Gastroesophageal sphincter (tissue), 4 donors: ENCODE measurements around the gene CCDC92. TPM values are rescaled to one million over a fixed set of nuclear protein-coding genes. Genes with fewer than 3 reads are reported as not detected.

Source experiments
- ATAC-seq: fragments of 150-250 bp; one replicate; pipeline ENCODE4 v1.9.1; 2016; ENCODE audit warnings: mild to moderate bottlenecking, moderate library complexity
- H3K27ac ChIP-seq, 4 donors: fragments of 200-600 bp; sonication (generic) in 3 of 4; 1 replicate in 3 of 4; 2 replicates in 1 of 4; pipeline ENCODE4 v1.5.1; 2016 to 2019
- H3K27me3 ChIP-seq: fragments of 200-600 bp; sonication (generic); one replicate; pipeline ENCODE4 v1.5.1; 2019
- H3K36me3 ChIP-seq, 2 donors: fragments of 200-600 bp; sonication (generic); one replicate each; pipeline ENCODE4 v1.5.1; 2019; ENCODE audit warnings: control low read depth in 1 of 2
- H3K4me1 ChIP-seq, 3 donors: fragments of 200-600 bp; sonication (generic); 1 replicate in 2 of 3; 2 replicates in 1 of 3; pipeline ENCODE4 v1.5.1; 2016 to 2019; ENCODE audit warnings: control low read depth in 2 of 3
- H3K4me3 ChIP-seq, 2 donors: fragments of 200-600 bp; sonication (generic); one replicate each; pipeline ENCODE4 v1.5.1; 2019; ENCODE audit warnings: mild to moderate bottlenecking in 1 of 2, moderate library complexity in 1 of 2
- H3K9me3 ChIP-seq, 3 donors: fragments of 200-600 bp; sonication (generic); one replicate each; pipeline ENCODE4 v1.5.1; 2017 to 2019; ENCODE audit warnings: control low read depth in 2 of 3
- EP300 ChIP-seq: sonication (generic); formaldehyde crosslinking; IDR thresholded peaks from one replicate; pipeline ENCODE4 v1.6.1; 2017; ENCODE audit warnings: antibody characterized with exemption, mild to moderate bottlenecking
- POLR2A ChIP-seq, 2 donors: fragments of 450-650 bp; IDR thresholded peaks; one replicate each; pipeline ENCODE4 v1.6.1; 2017; ENCODE audit warnings: antibody characterized with exemption in 2 of 2, mild to moderate bottlenecking in 2 of 2, moderate library complexity in 1 of 2
- POLR2AphosphoS5 ChIP-seq: sonication (generic); formaldehyde crosslinking; IDR thresholded peaks from one replicate; pipeline ENCODE4 v1.6.1; 2017; ENCODE audit warnings: antibody characterized with exemption
- WGBS, 2 donors: methylation state at CpG; one replicate each; pipeline ENCODE4 v1.1.5; 2018; ENCODE audit warnings: low coverage in 1 of 2; 5-methylcytosine and 5-hydroxymethylcytosine counted together
- total RNA-seq, 4 donors: library from RNA; depleted of rRNA; stranded (reverse); fragments of >200 nt; gene quantifications; one replicate each; pipeline ENCODE4 v1.1.0, GENCODE V29; 2016
- TF ChIP-seq, protein P1 (sequence below), 4 experiments: fragments of 200-600 bp in 2 of 4; fragments of 450-650 bp in 2 of 4; sonication (generic) in 1 of 4; IDR thresholded peaks; one replicate each; pipeline ENCODE4 v1.5.1; 2017 to 2019; ENCODE audit warnings: antibody characterized with exemption in 4 of 4, mild to moderate bottlenecking in 2 of 4, moderate library complexity in 2 of 4

The CCDC92 gene
- total RNA-seq, 4 donors from 2014 or later = 26.2 to 74.3 (median 34.2) TPM

DNA sequence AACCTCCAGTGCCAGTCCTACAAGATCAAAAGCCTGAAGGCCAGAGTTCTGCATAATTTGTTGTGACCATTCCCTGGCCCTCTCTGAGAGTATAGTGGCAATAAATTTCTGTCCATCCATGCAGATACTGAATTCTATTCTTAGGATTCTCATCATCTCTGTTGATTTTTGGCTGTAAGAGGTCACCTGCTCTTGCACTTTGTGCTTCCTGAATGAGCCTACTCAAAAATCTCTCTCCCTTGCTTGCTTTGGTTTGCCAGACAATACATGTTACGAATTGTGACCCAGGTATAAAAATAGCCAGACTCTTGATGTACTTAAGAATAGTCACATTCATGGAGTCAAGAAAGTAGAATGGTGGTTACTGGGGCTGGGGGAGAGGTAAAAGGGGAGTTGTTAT, 17.1 kb upstream of the CCDC92 start:
- Histone ChIP-seq H3K36me3 (peaks cover 0 to 59% of the 10 kb centered on the region in 2 donors), H3K4me3 (no peak overlapping the region), H3K27me3 (no peaks in the 10 kb centered on the region), H3K9me3 (no peaks in the 10 kb centered on the region), H3K27ac (no peak overlapping the region), H3K4me1 (peaks cover 0 to 14% (median 3%) of the 10 kb centered on the region in 3 donors)
- TF ChIP-seq POLR2A (IDR thresholded peaks at IDR 0.05) = no peak
- TF ChIP-seq, protein P1, sequence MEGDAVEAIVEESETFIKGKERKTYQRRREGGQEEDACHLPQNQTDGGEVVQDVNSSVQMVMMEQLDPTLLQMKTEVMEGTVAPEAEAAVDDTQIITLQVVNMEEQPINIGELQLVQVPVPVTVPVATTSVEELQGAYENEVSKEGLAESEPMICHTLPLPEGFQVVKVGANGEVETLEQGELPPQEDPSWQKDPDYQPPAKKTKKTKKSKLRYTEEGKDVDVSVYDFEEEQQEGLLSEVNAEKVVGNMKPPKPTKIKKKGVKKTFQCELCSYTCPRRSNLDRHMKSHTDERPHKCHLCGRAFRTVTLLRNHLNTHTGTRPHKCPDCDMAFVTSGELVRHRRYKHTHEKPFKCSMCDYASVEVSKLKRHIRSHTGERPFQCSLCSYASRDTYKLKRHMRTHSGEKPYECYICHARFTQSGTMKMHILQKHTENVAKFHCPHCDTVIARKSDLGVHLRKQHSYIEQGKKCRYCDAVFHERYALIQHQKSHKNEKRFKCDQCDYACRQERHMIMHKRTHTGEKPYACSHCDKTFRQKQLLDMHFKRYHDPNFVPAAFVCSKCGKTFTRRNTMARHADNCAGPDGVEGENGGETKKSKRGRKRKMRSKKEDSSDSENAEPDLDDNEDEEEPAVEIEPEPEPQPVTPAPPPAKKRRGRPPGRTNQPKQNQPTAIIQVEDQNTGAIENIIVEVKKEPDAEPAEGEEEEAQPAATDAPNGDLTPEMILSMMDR (IDR thresholded peaks at IDR 0.05) = no peak
- no peak for TF ChIP-seq EP300
- no peak for TF ChIP-seq POLR2AphosphoS5
- 83 to 86% methylated on average over 1 of the region's 1 CpG for WGBS, 2 donors
- ATAC-seq = no peak

DNA sequence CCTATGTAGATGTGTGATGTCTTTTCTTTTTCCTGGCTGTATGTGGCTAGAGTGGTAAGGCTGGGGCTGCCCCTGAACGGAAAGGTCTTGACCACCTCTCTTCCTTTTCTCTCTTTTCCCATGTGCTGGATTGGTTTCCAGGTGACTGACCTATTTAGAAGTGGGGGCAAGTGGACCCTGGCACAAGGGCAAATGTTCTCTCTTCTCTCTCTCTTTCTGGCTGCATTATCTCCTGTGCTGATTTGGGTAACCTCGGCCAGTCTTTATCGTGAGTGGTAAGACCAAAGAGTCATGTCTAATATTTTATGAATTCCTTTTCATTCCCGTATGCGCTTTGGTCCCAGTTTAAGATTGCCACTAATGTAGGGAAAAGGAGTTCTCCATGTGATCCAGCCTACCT, 16.5 kb upstream of the CCDC92 start:
- TF ChIP-seq, protein P1 (IDR thresholded peaks at IDR 0.05) = no peak
- TF ChIP-seq POLR2AphosphoS5 = no peak
- Histone ChIP-seq H3K27ac (no peak overlapping the region), H3K4me1 (peaks cover 0 to 20% (median 3%) of the 10 kb centered on the region in 3 donors), H3K27me3 (no peaks in the 10 kb centered on the region), H3K4me3 (no peak overlapping the region), H3K36me3 (peaks cover 0 to 59% of the 10 kb centered on the region in 2 donors), H3K9me3 (no peaks in the 10 kb centered on the region)
- 92 to 94% methylated on average over 4 to 5 of the region's 5 CpGs for WGBS, 2 donors
- ATAC-seq = no peak

DNA sequence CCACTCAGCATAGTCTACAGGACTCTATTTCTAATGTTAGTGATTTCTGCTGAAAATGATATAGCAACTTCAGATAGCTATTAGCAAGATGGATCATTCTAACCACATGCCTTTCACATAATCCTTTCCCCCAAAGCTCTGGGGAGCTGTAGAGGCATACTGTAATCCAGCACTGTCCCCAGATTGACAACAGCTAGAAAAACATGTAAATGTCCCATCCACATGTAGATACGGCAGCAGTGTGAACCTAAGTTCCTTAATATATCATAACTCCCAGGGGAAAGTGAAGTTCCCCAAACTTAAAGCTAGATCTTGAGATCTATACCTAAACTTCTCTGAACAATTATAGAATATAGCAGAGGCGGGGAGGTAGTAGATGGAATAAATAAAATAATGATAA, 14.4 kb upstream of the CCDC92 start:
- H3K4me1 ChIP-seq = peaks cover 0 to 29% (median 3%) of the 10 kb centered on the region in 3 donors
- no peaks in the 10 kb centered on the region for H3K9me3 ChIP-seq
- H3K4me3 ChIP-seq = no peak overlapping the region
- H3K27ac ChIP-seq = no peak overlapping the region
- 86 to 90% methylated on average over 2 of the region's 2 CpGs for WGBS, 2 donors
- no peaks in the 10 kb centered on the region for H3K27me3 ChIP-seq
- ATAC-seq = no peak
- H3K36me3 ChIP-seq = peaks cover 0 to 44% of the 10 kb centered on the region in 2 donors
- TF ChIP-seq, protein P1 (IDR thresholded peaks at IDR 0.05) = no peak
- no peak for TF ChIP-seq POLR2AphosphoS5
- TF ChIP-seq POLR2A (IDR thresholded peaks at IDR 0.05) = no peak
- TF ChIP-seq EP300 = no peak

DNA sequence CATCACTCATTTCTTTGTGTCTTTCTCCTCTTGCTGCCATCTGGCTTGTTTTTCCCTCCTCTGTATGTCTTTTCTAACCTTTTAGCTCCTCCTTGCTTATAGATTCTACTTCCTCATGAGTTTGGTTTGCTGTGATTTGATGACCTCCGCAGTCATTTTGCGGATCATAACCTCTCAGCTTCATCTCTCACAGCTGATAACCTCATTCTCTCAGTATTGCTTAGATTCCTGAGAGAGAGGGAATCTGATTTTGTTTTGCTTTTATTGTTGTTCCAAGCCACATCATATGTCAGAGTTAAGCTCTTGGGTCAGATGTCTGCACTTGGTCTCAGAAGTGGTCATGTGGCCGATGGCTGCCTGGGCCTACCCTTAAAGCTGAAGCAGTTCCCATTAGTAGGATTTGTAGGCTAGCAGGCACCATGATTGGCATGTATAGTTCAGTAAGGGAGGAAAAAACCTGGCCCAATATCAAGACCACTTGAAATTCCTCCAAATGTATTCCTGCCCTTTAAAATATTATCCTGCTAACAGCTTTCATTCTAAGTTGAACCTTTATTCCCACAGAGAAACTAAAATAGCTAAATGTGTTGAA, 13.8 kb upstream of the CCDC92 start:
- Histone ChIP-seq H3K27ac (no peak overlapping the region), H3K4me1 (peaks cover 0 to 29% (median 3%) of the 10 kb centered on the region in 3 donors), H3K36me3 (peaks cover 0 to 39% of the 10 kb centered on the region in 2 donors), H3K9me3 (no peaks in the 10 kb centered on the region), H3K27me3 (no peaks in the 10 kb centered on the region), H3K4me3 (no peak overlapping the region)
- TF ChIP-seq, protein P1 (IDR thresholded peaks at IDR 0.05) = no peak
- TF ChIP-seq POLR2A (IDR thresholded peaks at IDR 0.05) = no peak
- no peak for TF ChIP-seq POLR2AphosphoS5
- no peak for TF ChIP-seq EP300
- no peak for ATAC-seq
- WGBS, 2 donors = 81 to 94% methylated on average over 2 to 3 of the region's 3 CpGs

DNA sequence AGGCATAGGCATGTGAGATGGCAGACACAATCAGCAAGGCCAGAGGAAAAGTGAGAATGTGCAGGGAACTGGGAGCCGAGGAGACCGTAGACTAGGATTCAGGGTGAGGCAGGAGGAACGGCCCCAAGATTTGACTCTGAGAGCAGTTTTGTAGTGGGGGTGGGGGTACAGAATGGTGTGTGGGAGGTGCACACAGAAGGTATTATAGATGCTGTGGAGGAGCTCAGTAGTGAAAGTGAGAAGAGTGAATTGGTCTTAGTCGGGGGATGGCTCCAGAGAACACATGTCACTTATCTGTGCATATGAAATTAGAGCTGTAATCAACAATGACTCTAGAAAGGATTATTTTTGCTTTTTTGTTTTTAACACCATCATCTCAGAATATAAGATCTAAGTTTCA, 12.3 kb upstream of the CCDC92 start:
- no peak overlapping the region for H3K27ac ChIP-seq
- WGBS, 2 donors = 71 to 92% methylated on average over 4 of the region's 4 CpGs
- peaks cover 0 to 20% (median 3%) of the 10 kb centered on the region in 3 donors for H3K4me1 ChIP-seq
- no peaks in the 10 kb centered on the region for H3K27me3 ChIP-seq
- no peak for ATAC-seq
- H3K4me3 ChIP-seq = no peak overlapping the region
- H3K36me3 ChIP-seq = peaks cover 0 to 26% of the 10 kb centered on the region in 2 donors
- TF ChIP-seq POLR2A (IDR thresholded peaks at IDR 0.05) (no peak), POLR2AphosphoS5 (no peak), EP300 (no peak)
- TF ChIP-seq, protein P1 (IDR thresholded peaks at IDR 0.05) = no peak
- H3K9me3 ChIP-seq = no peaks in the 10 kb centered on the region
